HG03342 (cell line): ENCODE results near the gene MND1.

ENCODE experiments used
- ATAC-seq: cut with Tn5 transposase; IDR thresholded peaks from one replicate; pipeline ENCODE4 v1.9.1; 2021; ENCODE audit warnings: mild to moderate bottlenecking, moderate library complexity; ENCODE audit not compliant: unreplicated experiment

The MND1 gene

GRCh38 chr4:153346031-153346430 lies 1.5 kb downstream of the MND1 start:
- no peak for ATAC-seq

DNA sequence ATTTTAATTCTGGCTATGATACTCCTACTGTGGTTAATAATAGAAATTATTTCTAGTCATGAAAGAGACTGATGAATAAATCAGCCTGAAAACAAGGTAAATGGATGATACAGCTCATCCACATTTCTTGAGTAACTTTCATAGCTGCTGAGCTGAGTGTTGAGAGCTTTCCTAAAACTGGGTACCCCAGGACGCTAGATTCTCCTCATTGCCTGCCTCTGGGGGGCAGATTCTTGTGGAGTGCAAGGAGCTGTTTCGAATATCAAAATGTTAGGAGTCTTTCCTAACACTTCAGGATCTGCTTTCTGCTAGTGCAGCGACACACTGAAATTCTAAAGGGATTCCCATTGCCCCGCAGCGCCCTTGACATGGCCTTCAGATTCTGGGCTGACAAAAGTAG lies 2.1 kb downstream of the MND1 start:
- no peak for ATAC-seq

DNA sequence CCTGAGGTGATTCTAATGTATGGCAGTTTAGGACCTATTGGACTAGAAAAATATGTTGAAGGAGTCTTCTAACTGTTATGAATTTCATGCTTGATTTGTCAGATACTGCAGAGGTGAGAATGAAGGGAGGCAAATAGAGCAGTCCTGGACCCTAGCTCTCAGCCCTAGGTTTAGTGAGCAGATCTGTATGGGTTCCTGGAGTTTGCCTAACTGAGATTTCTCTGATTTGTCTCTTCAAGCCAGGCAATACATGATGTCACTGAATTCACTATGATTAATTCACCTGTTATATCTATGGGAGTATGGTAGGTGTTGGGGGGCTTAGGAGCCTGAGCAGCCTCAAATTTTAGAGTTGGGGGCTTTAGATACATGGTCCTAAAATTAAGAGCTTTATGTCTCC lies 2.6 kb downstream of the MND1 start:
- no peak for ATAC-seq

DNA sequence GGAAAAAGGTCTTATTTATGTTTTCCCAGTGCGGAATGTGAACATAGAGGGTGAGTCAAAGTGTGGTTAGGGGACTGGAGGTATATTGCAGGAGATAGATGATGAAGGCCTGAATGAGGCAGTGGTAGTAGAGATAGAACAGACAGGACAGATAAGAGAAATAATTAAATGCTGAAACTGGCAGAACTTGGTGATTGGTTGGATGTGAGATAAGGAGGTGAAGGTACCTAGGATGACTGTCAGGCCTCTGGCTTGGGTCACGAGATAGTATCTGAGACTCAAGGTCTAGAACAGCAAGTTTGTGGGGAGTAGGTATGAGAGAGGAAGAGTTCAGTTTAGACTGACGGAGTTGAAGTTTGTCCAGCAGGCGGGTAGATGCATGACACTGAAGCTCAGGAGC lies 3.5 kb downstream of the MND1 start:
- ATAC-seq: no peak

DNA sequence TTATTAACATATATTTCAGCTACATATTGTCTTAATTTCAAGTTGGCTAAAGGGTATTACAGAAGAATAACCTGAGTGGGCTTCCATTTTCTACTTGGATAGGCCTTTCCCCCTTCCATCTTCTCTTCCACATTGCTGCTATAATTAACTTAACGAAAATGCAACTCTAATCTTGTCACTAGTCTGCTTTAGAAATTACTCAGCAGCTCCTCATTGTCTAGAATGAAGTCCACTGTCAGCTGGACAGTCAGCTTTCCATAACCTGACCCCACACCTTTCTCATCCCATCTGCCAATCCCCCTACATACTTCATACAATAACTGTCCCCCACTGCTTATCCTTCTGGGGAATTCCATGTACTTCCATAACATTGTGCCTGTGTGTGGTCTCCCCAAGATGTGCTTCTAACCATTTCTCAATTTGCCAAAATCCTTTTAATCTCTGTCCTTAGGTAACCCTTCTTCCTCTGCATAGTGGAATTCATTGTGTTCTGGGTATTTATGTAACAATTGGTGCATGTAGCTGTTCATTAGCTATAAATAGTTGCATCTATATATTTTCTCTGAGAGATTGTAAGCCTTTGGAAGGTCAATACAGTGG lies 4.8 kb downstream of the MND1 start:
- ATAC-seq: no peak

DNA sequence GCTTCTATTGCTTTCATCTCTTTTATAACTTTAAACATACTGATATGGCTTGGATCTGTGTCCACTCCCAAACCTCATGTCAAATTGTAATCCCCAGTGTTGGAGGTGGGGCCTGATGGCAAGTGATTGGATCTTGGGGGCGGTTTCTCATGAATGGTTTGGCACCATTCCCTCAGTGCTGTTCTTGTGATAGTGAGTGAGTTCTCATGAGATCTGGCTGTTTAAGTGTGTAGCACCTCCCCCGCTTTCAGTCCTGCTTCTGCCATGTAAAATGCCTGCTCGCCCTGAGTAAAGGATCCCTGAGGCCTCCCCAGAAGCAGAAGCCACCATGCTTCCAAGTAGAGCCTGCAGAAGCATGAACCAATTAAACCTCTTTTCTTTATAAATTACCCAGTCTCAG lies 17.7 kb downstream of the MND1 start:
- no peak for ATAC-seq

- no peak for ATAC-seq
Observed at GRCh38 chr4:153364061-153364460, 19.6 kb downstream of the MND1 start.

- no peak for ATAC-seq
Observed at GRCh38 chr4:153365003-153365402, 20.5 kb downstream of the MND1 start.

DNA sequence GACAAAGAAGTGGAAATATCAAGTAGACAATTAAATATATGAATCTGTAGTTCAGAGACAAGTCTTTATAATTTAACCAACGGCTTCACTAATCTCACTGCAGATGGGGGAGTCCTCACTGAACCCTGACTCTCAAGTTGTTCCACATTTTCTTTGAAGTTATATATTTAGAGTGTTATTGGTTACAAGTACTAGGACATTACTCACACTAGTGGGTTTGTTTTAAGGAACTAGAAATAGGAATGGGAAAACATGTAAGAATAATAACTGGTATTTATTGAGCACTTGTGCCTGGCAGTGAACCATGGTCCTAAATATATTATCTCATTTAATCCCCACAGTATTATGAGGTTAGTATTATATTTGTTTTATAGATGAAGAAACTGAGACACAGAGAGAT lies 22.0 kb downstream of the MND1 start:
- no peak for ATAC-seq

GRCh38 chr4:153367092-153367491 lies 22.6 kb downstream of the MND1 start:
- ATAC-seq: no peak

DNA sequence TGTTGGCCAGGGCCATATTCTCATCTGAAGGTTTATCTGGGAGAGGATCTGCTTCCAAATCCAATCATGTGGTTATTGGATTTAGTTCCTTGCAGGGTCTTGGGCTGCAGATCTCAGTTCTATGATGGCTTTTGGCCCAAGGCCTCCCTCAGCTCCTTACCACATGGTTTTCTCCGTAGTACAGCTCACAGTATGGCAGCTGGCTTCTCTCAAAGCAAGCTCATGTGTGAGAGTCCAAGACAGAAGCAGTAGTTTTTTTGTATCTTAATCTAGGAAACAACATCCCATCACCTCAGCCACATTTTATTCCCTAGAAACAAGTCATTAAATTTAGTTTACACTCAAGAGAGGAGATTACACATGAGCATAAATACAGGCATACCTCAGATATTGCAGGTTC lies 24.5 kb downstream of the MND1 start:
- ATAC-seq: no peak

GRCh38 chr4:153371701-153372234 lies 27.3 kb downstream of the MND1 start:
- no peak for ATAC-seq

GRCh38 chr4:153372967-153373562 lies 28.6 kb downstream of the MND1 start:
- no peak for ATAC-seq

GRCh38 chr4:153374442-153374841 lies 30.0 kb downstream of the MND1 start:
- ATAC-seq: no peak

DNA sequence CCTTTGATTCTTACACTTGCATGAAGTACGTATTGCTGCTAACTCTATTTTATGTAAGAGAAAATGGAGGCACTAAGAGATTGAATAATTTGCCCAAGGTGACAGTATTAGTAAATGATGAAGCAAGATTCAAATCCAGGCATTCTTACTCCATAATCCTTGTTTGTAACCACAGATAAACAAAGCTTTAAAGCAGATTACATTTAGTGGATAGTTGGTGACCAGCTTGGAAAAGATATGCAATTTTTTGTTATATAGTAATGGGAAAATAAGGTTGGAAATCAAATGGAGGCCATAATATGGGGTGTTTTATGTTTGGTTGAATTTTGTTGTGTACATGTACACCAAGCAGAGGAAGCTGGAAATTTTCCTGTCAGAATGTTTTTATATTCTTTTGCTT lies 30.8 kb downstream of the MND1 start:
- ATAC-seq: no peak

GRCh38 chr4:153383131-153383530 lies 38.6 kb downstream of the MND1 start:
- ATAC-seq: no peak

- no peak for ATAC-seq
Observed at GRCh38 chr4:153384160-153384559, 39.7 kb downstream of the MND1 start.

DNA sequence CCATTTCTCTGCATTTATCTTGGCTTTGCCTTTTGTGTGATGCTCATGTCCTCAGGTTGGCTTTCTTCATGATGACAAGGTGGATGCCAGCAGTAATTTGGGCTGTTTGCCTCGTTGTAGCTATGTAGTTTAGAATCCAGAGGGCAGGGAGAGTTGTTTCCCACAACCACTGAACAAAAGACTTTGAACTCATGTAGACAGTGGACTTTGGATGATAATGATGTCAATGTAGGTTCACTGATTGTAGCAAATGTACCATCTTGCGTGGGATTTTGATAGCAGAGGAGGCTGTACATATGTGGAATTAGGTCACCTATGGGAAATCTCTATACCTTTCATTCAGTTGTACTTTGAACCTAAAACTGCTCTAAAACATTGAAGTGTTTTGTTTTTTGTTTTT lies 41.3 kb downstream of the MND1 start:
- ATAC-seq: no peak

DNA sequence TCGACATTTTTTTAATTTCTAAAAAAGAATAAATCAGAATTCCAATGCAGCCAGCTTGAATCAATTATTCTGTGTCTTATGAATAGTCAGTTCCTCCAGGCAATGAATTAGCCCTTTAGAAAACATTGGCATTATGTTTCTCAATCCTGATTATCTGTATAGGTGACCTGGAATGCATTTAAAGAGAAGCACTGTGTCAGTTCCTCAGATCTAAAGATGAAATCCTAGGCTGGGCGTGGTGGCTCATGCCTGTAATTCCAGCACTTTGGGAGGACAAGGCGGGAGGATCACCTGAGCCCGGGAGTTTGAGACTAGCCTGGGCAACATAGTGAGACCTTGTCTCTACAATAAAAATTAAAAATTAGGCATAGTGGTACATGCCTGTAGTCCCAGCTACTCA lies 43.5 kb downstream of the MND1 start:
- no peak for ATAC-seq

GRCh38 chr4:153393397-153393796 lies 48.9 kb downstream of the MND1 start:
- no peak for ATAC-seq

DNA sequence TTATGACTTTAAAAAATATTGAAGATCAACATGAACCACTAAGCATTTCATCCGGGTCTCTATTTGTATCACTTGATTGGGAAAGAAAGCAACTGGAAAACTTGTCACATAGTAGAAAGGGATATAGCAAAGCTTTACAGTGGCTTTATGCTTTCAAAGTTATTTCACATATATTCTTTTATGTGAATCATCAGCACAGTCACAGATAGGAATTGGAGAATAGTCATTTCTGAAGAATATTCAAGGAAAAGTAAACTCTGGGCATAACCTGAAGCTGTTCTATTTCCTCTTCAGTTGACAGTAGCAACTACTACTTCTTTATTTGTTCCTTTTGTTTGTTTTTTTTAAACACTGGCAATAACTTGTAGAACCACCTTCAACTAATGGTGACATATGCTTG lies 50.5 kb downstream of the MND1 start:
- no peak for ATAC-seq

- ATAC-seq: no peak
Observed at GRCh38 chr4:153398713-153399112, 54.2 kb downstream of the MND1 start.

DNA sequence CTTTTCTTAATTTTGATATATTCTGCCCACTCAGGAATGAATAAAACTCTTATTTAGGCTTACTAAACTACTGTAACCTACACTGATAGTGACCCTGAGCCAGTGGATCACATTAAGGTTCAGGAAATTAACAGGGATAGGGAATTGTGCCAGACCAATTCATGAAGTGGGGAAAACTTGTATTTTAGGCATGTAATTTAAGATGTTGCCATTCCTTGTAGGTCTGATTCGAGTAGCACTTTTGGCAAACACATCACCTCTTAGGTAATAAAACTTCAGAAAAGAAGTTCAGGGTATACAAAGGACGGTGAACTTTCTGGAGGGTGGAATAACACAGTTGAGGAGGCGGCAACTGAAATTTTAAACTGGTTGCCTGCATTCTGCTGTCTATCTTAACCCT lies 54.9 kb downstream of the MND1 start:
- ATAC-seq: no peak
